Middle frontal gyrus (tissue), 1 donor: ENCODE measurements around the gene RUNX2.

Experiments used
- DNase-seq: peaks from one replicate; pipeline ENCODE4 v3.0.0-alpha.2; 2015; ENCODE audit warnings: low spot score; ENCODE audit errors: extremely low spot score

The RUNX2 gene

GRCh38 chr6:45584127-45584526, 256.0 kb downstream of the RUNX2 start:
- no peak for DNase-seq

DNA sequence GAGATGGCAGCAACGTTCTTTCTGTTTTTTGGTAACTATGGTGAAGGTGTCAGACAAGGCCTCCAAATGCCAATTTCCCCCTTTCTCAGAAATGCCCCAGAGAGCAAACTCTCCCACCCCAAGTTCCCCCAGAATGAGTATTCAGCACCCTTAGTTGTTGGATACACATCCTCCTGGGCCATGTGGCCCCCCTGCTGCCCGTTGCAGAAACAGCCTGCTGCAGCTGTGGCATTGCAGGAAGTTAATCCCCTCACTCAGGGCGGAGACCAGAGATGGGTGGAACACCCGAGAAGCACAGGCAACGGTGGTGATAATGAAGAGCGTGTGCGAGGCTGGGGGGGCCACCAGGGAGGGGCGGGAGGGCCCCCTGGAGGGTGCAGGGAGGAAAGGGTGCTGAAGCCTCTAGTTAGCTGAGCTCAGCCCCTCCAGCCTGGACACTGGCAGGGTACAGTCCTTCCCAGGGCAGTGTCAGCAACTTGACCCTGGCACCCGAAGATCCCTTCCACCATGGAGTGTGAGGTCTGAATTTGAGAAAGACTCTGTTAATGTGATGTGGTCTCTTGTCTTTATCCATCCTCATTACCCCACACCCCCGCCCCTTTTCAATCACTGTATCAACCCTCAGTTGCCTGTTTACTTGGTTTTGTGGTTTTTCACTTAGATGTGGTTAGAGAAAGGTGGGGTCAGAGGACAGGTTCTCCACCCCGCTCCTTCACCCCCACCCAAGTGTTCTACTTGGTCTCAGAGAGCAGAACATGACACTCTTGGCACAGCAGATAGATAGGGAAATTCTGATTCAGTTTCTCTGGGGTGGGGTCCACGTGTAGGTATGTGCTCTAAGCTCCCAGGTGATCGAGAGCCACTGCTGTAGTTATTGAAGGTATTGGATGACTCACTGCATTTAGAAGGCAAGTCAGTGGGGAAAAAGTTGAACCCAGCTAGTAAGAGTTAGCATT, 258.4 kb downstream of the RUNX2 start:
- no peak for DNase-seq

DNA sequence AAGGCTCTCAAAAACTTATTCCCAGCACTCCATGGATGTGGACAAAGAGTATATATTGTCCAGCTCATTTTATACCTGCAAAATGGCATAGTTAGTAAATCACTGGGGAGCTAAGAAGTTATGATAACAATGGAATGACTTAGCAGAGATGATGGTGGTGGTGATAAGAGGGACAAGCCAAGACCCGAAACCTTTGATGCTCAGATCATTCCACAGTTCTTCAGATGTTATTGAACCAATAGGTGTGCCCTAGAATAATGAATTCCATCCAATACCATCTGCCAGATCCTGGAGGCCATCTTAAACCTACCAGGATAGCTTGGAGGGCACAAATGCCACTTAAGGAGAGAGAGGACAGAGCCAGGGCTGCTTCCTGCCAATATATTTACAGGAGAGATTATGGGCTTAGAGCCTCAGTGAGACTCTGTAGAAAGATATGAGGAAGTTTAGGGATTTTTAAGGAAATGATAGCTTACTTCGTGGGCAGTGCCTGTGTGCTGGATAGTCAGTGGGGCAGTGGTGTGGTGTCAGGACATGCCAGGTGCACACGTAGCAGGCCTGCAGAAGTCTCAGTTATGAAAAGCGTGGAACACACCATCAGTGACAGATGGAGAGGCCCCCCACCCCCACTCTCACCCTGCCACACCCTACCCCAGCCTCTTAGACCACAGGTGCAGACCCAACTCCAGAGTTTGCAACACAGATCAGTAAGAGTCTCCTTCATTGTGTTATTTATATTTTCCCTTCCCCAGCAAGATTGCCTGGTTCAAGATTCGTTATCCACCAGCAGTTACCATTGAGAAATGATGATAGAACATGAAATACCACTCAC, 259.3 kb downstream of the RUNX2 start:
- no peak for DNase-seq

- no peak for DNase-seq
These were observed 261.2 kb downstream of the RUNX2 start for GRCh38 chr6:45589367-45589766.

DNA sequence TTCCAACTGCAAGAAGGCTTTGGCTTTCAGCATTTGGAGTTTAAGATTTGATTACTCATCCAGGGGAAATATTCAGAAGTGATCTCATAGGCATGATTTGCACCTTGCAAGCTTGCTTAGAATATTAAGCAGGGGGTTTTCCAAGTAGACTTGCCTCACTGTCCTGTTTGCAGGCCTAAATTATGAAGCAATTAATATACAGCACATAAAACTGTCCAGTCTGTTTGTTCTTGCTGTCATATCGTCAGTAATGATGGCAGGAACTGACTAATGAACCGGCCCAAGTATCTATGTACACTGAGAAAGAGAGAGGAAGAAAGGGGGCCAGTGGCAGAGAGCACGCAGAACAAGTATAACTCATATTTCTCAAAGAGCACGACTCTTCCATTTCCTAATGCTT, 262.1 kb downstream of the RUNX2 start:
- DNase-seq = no peak

DNA sequence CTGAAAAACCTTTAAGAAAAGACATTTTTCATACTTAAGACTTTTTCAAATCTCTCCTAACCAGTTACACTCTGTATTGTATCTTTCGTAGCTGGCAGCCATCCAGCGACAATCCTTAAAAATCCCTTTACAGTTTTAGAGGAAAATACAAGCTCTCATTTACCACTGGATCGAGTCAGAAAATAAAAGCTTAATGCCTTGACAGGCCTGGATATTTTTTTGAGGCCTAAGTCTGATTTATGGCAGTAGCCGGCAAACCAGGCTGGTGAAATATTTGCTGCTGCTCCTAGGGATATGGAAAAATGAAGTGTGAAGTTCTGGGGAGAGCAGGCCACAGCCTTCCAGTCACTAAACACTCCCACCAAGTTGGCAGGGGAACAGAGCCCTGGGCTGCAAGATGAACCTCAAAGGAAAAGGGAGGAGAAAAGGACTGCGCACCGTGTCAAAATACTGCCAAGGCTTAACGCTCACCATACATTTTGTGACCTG, 262.6 kb downstream of the RUNX2 start:
- DNase-seq = no peak

GRCh38 chr6:45591306-45591705, 263.2 kb downstream of the RUNX2 start:
- no peak for DNase-seq

GRCh38 chr6:45591890-45592289, 263.8 kb downstream of the RUNX2 start:
- no peak for DNase-seq

DNA sequence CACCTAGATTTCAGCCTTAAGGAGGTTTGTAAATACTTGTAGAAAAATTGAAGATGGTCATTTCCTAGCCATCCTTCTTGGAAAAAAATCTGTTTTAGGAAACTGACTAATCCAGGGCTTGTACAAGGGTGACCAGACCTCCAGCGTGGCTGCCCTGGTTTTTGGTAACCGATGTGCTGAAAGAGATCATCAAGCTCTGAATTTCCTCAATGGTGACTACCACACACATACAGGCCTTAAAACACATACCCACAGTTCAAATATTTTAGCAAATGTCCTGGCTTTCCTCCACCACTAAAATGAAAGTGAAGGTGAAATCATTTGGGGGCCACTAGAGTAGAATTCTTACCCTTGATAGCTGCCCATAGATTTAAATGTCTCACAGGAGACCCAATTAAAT, 264.9 kb downstream of the RUNX2 start:
- DNase-seq = no peak

DNA sequence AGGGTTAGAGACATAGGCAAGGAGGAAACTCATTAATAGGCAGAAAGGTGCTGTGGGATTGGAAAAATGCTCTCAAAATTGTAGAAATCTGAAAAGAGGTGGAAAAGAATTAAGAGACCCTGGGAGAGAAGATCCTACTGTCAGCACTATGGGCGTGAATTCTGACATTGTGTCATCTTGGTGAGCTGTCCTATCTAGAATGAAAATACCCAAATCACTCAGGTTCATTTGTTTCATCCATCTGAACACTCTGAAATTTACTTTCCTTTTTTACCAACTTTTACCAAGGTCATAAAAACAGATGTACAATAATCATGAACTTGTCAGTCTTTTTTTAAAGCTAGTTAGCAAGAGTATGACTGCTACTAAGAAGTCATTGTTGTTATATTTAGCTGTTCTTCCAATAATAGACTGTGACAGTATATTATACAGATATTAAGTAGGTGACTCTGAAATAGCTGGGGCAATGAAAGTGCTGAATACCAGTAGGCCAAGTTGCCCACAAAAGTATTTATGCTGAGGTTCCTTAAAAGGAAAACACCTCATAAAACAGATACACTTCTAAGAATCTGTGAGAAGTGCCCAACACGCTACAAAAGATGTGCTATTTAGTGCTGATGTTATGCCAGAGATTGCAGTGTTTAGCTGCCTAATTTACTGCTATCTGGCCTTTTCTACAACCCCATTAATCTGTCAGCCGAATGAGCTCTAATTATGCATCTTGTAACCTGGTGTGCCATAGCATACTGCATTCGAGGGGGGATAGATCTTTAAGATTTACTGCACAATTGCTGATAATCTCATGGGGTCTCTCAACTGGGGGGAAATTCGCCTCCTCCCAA, 267.1 kb downstream of the RUNX2 start:
- DNase-seq = no peak

DNA sequence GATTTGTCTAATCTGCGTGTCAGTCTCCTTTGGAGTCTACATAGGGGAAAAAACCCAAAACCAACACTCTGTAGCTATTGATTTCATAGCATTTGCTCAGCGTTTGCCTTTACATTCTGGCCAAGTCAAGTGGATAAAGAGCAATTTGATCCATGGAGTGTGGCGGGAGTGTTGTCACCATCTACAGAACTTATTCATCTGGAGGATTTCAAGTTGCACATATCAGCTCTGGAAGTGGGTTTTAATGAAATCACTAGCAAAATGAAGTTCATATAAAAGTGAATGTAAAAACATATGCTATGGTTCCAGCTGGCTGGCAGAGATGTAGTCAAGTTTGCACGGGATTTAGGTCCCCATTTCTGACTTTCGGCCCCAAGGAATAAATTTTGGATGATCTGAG, 269.3 kb downstream of the RUNX2 start:
- DNase-seq = no peak

DNA sequence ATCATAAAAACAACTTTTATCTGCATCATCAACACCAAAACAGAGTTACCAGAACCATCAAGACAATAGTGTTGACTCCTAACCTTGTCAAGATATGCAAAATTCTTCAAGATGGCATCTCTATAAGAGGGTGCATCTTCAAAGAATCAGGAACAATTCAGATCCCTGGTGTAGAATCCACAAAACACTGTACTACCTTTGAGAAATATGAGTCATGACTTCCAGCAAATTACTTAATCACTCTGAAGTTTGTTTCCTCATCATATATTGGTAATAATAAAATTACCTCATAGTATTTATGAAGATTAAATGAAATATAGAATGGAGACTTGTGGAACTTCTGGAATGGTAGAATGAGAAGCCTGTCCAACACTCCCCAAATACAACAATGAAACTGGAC, 270.9 kb downstream of the RUNX2 start:
- DNase-seq = no peak

DNA sequence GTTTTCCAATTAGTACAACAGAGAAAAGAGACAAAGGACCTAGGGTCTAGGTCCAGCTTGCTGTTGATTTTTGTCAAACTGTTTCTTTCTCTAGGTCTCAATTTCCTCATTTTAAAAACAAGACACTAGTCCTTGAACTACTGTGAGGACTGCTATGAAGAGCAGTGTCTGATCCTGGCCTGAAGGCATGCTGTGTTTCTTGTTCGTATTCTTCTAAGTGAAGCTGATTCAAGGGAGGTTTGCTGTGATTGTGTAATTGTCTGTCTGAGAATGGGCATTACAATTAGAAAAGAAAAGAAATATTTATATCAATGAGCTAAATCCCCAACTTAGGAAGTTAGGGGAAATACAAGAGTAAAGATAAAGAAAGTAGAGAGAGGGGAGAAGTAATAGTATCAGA, 277.8 kb downstream of the RUNX2 start:
- DNase-seq = no peak

GRCh38 chr6:45606831-45607400, 278.8 kb downstream of the RUNX2 start:
- DNase-seq = no peak

DNA sequence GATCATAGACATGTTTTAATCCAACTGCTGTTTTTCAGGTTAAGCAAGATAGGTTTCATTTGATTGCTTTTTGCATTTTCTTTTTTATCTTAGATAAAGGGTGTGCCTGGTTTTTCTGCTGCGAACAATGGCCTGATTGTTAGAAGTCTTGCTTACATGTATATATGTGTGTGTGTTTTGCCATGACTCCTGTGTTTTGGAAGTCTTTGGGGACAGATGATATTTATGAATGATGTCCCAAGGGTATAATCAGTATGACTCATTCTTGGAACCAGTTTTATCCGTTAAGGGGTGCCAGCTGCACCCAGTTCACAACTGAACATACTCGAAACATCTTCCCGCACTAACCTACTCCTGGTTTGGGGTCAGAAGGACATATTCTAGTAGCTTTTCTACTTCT, 279.7 kb downstream of the RUNX2 start:
- no peak for DNase-seq

- no peak for DNase-seq
These were observed 280.3 kb downstream of the RUNX2 start for GRCh38 chr6:45608252-45608913.

DNA sequence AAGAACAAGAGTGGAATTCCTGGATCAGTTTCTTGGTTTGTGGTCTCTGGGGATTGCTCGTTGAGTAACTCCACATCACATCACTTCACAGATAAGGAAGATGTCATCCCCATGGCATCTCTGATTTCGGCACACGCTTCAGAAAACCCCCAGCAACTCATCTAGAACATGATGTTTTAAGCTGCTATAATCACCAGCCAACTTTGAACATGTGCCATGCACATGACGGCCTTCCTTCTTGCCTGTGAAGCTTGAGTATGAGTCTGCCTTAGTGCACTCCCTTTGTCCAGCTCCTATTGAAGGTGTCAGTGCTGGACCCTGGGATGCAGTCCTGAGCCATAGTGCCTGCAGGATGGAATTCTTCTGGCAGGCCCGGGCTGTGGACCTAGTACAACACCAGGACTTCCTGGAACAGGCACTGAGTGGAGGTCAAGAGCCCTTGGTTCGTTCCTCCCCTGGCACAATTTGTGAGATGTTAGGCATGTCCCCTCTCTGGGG, 281.1 kb downstream of the RUNX2 start:
- DNase-seq = no peak

- DNase-seq = no peak
These were observed 282.2 kb downstream of the RUNX2 start for GRCh38 chr6:45610374-45610773.

DNA sequence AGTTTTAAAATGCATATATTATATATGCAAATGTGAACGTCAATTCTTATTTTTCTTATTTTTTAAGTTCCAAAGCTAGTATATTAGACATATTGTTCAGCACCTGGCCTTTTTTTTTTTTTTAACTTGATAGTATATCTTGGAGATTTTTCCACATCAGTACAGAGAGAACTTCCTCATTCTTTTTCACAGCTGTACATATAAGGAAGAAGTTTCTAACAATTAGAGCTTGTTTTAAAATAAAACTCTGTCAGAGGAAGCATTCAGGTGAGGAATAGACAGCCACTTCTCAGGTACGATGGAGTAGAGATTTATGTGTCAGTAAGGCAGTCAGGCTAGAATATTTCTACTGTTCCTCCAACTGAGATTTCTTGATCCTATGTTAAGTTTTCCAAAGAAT, 282.7 kb downstream of the RUNX2 start:
- no peak for DNase-seq

DNA sequence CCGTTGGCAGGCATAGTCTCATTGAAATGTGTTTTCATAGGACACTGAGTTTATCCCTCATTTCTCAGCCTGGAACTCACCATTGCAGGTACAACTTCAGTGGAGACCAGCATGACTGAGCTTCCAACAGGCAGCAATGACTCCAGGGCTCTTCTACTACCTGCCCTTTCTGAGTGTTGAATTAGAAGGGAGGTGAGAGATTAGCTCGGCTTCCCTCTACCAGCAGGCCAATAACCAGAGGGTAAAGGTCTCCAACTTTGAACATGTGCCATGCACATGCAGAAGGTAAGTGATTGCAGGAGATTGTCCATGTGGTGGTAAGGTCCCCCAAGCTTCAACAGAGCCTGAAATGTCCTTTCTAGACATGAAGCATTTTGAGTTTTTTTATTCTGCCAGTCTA, 283.4 kb downstream of the RUNX2 start:
- DNase-seq = no peak
